Endothelial cell of umbilical vein (primary cell): ENCODE measurements around the gene RALBP1.

Experiments
- CTCF ChIP-seq, 2 donors: IDR thresholded peaks; 1 replicate in 1 of 2; 2 replicates in 1 of 2; pipeline ENCODE4 v1.5.1; 2011; ENCODE audit warnings: low read length in 2 of 2, mild to moderate bottlenecking in 2 of 2, moderate library complexity in 2 of 2, control low read depth in 1 of 2, inconsistent platforms in 1 of 2, low read depth in 1 of 2; ENCODE audit not compliant: insufficient read depth in 1 of 2; ENCODE audit errors: extremely low read depth in 1 of 2
- EZH2 ChIP-seq: IDR thresholded peaks from 2 replicates; pipeline ENCODE4 v1.6.1; 2012; ENCODE audit warnings: borderline replicate concordance, low read depth, mild to moderate bottlenecking, moderate library complexity, low read length, inconsistent platforms; ENCODE audit not compliant: severe bottlenecking
- FOS ChIP-seq: IDR thresholded peaks from 2 replicates; pipeline ENCODE4 v1.6.1; 2011; ENCODE audit warnings: mild to moderate bottlenecking, low read length, moderate library complexity, borderline replicate concordance; ENCODE audit not compliant: insufficient read depth

- TF ChIP-seq CTCF (IDR thresholded peaks at IDR 0.05; ENCODE audit: extremely low read depth in 1 of 2, insufficient read depth in 1 of 2, low read depth in 1 of 2, low read length in 2 of 2) = no peak
- no peak for TF ChIP-seq FOS
- no peak for TF ChIP-seq EZH2
These were observed 28.5 kb upstream of the RALBP1 start for GRCh38 chr18:9446839-9447238.
